ENCODE results near the gene NLGN1.
A peak's percentile ranks its signal among the peaks of the same experiment; 100 is the strongest.

Gene NLGN1

GRCh38 chr3:174330303-174330702 is 932.8 kb downstream of the NLGN1 start:
- no peak for DNase-seq (ENCODE audit: low read depth)
- TF ChIP-seq CTCF (IDR thresholded peaks at IDR 0.05; ENCODE audit: low read depth, low read length) (no peak), MAX (IDR thresholded peaks at IDR 0.05; ENCODE audit: low read depth, low read length) (no peak), POLR2A (IDR thresholded peaks at IDR 0.05; ENCODE audit: extremely low read depth, insufficient read length) (no peak), MYC (IDR thresholded peaks at IDR 0.05; ENCODE audit: low read depth, low read length) (no peak)
- H3K4me3 ChIP-seq (ENCODE audit: low read depth, low read length) = no peak overlapping the region

- peak; percentile 32 for DNase-seq (ENCODE audit: low read depth)
- no peak for TF ChIP-seq MYC (IDR thresholded peaks at IDR 0.05; ENCODE audit: low read depth, low read length)
- no peak for TF ChIP-seq POLR2A (IDR thresholded peaks at IDR 0.05; ENCODE audit: extremely low read depth, insufficient read length)
- TF ChIP-seq MAX (IDR thresholded peaks at IDR 0.05; ENCODE audit: low read depth, low read length) = no peak
- no peak for TF ChIP-seq CTCF (IDR thresholded peaks at IDR 0.05; ENCODE audit: low read depth, low read length)
- no peak overlapping the region for H3K4me3 ChIP-seq (ENCODE audit: low read depth, low read length)
Measured at GRCh38 chr3:174331095-174331800, 933.7 kb downstream of the NLGN1 start.

GRCh38 chr3:174332391-174332790 is 934.8 kb downstream of the NLGN1 start:
- no peak overlapping the region for H3K4me3 ChIP-seq (ENCODE audit: low read depth, low read length)
- TF ChIP-seq POLR2A (IDR thresholded peaks at IDR 0.05; ENCODE audit: extremely low read depth, insufficient read length) (no peak), MAX (IDR thresholded peaks at IDR 0.05; ENCODE audit: low read depth, low read length) (no peak), MYC (IDR thresholded peaks at IDR 0.05; ENCODE audit: low read depth, low read length) (no peak), CTCF (IDR thresholded peaks at IDR 0.05; ENCODE audit: low read depth, low read length) (no peak)
- DNase-seq (ENCODE audit: low read depth) = no peak

- H3K4me3 ChIP-seq (ENCODE audit: low read depth, low read length) = no peak overlapping the region
- DNase-seq (ENCODE audit: low read depth) = no peak
- TF ChIP-seq MAX (IDR thresholded peaks at IDR 0.05; ENCODE audit: low read depth, low read length) (no peak), CTCF (IDR thresholded peaks at IDR 0.05; ENCODE audit: low read depth, low read length) (no peak), POLR2A (IDR thresholded peaks at IDR 0.05; ENCODE audit: extremely low read depth, insufficient read length) (no peak), MYC (IDR thresholded peaks at IDR 0.05; ENCODE audit: low read depth, low read length) (no peak)
Measured at GRCh38 chr3:174333640-174334039, 936.1 kb downstream of the NLGN1 start.

GRCh38 chr3:174334111-174334510 is 936.6 kb downstream of the NLGN1 start:
- no peak for TF ChIP-seq MYC (IDR thresholded peaks at IDR 0.05; ENCODE audit: low read depth, low read length)
- no peak for DNase-seq (ENCODE audit: low read depth)
- no peak overlapping the region for H3K4me3 ChIP-seq (ENCODE audit: low read depth, low read length)

- TF ChIP-seq MYC (IDR thresholded peaks at IDR 0.05; ENCODE audit: low read depth, low read length) (no peak), POLR2A (IDR thresholded peaks at IDR 0.05; ENCODE audit: extremely low read depth, insufficient read length) (no peak), MAX (IDR thresholded peaks at IDR 0.05; ENCODE audit: low read depth, low read length) (no peak), CTCF (IDR thresholded peaks at IDR 0.05; ENCODE audit: low read depth, low read length) (no peak)
Measured at GRCh38 chr3:174335324-174335723, 937.8 kb downstream of the NLGN1 start.

More at GRCh38 chr3:174335324-174335723, 937.8 kb downstream of the NLGN1 start:
- H3K4me3 ChIP-seq (ENCODE audit: low read depth, low read length) = no peak overlapping the region
- no peak for DNase-seq (ENCODE audit: low read depth)

All from NB4 (cell line).